Gastroesophageal sphincter (tissue), 4 donors: Measurements from ENCODE around the gene KCNMA1. TPM values are rescaled to one million over a fixed set of nuclear protein-coding genes. Genes with fewer than 3 reads are reported as not detected.

ENCODE experiments used
- ATAC-seq: fragments of 150-250 bp; one replicate; pipeline ENCODE4 v1.9.1; 2016; ENCODE audit warnings: mild to moderate bottlenecking, moderate library complexity
- H3K27ac ChIP-seq, 4 donors: fragments of 200-600 bp; sonication (generic) in 3 of 4; 1 replicate in 3 of 4; 2 replicates in 1 of 4; pipeline ENCODE4 v1.5.1; 2016 to 2019
- H3K27me3 ChIP-seq: fragments of 200-600 bp; sonication (generic); one replicate; pipeline ENCODE4 v1.5.1; 2019
- H3K36me3 ChIP-seq, 2 donors: fragments of 200-600 bp; sonication (generic); one replicate each; pipeline ENCODE4 v1.5.1; 2019; ENCODE audit warnings: control low read depth in 1 of 2
- H3K4me1 ChIP-seq, 3 donors: fragments of 200-600 bp; sonication (generic); 1 replicate in 2 of 3; 2 replicates in 1 of 3; pipeline ENCODE4 v1.5.1; 2016 to 2019; ENCODE audit warnings: control low read depth in 2 of 3
- H3K4me3 ChIP-seq, 2 donors: fragments of 200-600 bp; sonication (generic); one replicate each; pipeline ENCODE4 v1.5.1; 2019; ENCODE audit warnings: mild to moderate bottlenecking in 1 of 2, moderate library complexity in 1 of 2
- H3K9me3 ChIP-seq, 3 donors: fragments of 200-600 bp; sonication (generic); one replicate each; pipeline ENCODE4 v1.5.1; 2017 to 2019; ENCODE audit warnings: control low read depth in 2 of 3
- EP300 ChIP-seq: sonication (generic); formaldehyde crosslinking; IDR thresholded peaks from one replicate; pipeline ENCODE4 v1.6.1; 2017; ENCODE audit warnings: antibody characterized with exemption, mild to moderate bottlenecking
- POLR2A ChIP-seq, 2 donors: fragments of 450-650 bp; IDR thresholded peaks; one replicate each; pipeline ENCODE4 v1.6.1; 2017; ENCODE audit warnings: antibody characterized with exemption in 2 of 2, mild to moderate bottlenecking in 2 of 2, moderate library complexity in 1 of 2
- POLR2AphosphoS5 ChIP-seq: sonication (generic); formaldehyde crosslinking; IDR thresholded peaks from one replicate; pipeline ENCODE4 v1.6.1; 2017; ENCODE audit warnings: antibody characterized with exemption
- WGBS, 2 donors: methylation state at CpG; one replicate each; pipeline ENCODE4 v1.1.5; 2018; ENCODE audit warnings: low coverage in 1 of 2; 5-methylcytosine and 5-hydroxymethylcytosine counted together
- total RNA-seq, 4 donors: library from RNA; depleted of rRNA; stranded (reverse); fragments of >200 nt; gene quantifications; one replicate each; pipeline ENCODE4 v1.1.0, GENCODE V29; 2016
- TF ChIP-seq, protein P1 (sequence below), 4 experiments: fragments of 200-600 bp in 2 of 4; fragments of 450-650 bp in 2 of 4; sonication (generic) in 1 of 4; IDR thresholded peaks; one replicate each; pipeline ENCODE4 v1.5.1; 2017 to 2019; ENCODE audit warnings: antibody characterized with exemption in 4 of 4, mild to moderate bottlenecking in 2 of 4, moderate library complexity in 2 of 4

The KCNMA1 gene
- total RNA-seq, 4 donors from 2014 or later, result 168 to 389 (median 323) TPM

DNA sequence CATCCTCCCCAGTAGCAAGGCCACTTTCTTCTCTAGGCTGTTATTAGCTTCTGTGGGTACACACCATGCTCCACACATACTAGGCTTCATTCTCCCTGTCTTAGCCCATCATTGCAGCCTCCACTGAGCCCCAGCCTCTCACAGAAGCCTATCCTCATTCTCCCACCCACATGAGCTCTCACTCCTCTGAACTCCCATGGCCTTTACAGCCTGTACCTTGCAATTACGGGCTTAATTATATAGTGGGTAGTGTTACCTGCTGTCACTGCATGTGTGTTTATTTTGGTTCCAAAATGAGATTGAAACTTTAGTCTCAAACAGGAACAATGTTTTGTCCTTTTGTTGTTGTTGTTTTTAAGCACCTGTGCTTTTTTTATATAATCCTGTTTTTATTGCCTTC, 460.0 kb downstream of the KCNMA1 start:
- WGBS, 2 donors, result 86 to 89% methylated on average over 1 of the region's 1 CpG
- no peak for ATAC-seq
- TF ChIP-seq EP300 (no peak), POLR2AphosphoS5 (no peak), POLR2A (IDR thresholded peaks at IDR 0.05) (no peak)
- TF ChIP-seq, protein P1, sequence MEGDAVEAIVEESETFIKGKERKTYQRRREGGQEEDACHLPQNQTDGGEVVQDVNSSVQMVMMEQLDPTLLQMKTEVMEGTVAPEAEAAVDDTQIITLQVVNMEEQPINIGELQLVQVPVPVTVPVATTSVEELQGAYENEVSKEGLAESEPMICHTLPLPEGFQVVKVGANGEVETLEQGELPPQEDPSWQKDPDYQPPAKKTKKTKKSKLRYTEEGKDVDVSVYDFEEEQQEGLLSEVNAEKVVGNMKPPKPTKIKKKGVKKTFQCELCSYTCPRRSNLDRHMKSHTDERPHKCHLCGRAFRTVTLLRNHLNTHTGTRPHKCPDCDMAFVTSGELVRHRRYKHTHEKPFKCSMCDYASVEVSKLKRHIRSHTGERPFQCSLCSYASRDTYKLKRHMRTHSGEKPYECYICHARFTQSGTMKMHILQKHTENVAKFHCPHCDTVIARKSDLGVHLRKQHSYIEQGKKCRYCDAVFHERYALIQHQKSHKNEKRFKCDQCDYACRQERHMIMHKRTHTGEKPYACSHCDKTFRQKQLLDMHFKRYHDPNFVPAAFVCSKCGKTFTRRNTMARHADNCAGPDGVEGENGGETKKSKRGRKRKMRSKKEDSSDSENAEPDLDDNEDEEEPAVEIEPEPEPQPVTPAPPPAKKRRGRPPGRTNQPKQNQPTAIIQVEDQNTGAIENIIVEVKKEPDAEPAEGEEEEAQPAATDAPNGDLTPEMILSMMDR (IDR thresholded peaks at IDR 0.05), result no peak
- Histone ChIP-seq H3K4me1 (peaks cover 0 to 84% (median 5%) of the 10 kb centered on the region in 3 donors), H3K9me3 (no peaks in the 10 kb centered on the region), H3K27me3 (no peaks in the 10 kb centered on the region), H3K4me3 (no peak overlapping the region), H3K36me3 (no peaks in the 10 kb centered on the region), H3K27ac (peak overlapping the region in 2 of 4 donors; percentile 71 to 73)

DNA sequence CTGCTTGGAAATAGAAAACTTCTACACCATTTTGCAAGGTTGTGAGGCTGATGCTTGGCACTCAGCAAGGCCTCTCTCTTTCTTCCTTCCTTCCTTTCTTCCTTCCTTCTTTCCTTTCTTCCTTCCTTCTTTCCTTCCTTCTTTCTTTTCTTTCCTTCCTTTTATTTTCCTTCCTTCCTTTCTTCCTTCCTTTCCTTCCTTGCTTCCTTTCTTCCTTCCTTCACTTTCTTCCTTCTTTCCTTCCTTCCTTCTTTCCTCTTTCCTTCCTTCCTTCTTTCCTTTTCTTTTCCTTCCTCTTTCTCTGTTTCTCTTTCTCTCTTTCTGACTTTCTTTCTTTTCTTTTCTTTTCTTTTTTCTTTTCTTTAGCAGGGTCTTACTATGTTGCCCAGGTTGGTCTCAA, 460.4 kb downstream of the KCNMA1 start:
- H3K27ac ChIP-seq, result peak overlapping the region in 3 of 4 donors; percentile 42 to 73 (median 71)
- peaks cover 0 to 84% (median 4%) of the 10 kb centered on the region in 3 donors for H3K4me1 ChIP-seq
- H3K36me3 ChIP-seq, result no peaks in the 10 kb centered on the region
- TF ChIP-seq POLR2A (IDR thresholded peaks at IDR 0.05), result no peak
- no peak overlapping the region for H3K4me3 ChIP-seq
- ATAC-seq, result no peak
- H3K27me3 ChIP-seq, result no peaks in the 10 kb centered on the region
- H3K9me3 ChIP-seq, result no peaks in the 10 kb centered on the region

DNA sequence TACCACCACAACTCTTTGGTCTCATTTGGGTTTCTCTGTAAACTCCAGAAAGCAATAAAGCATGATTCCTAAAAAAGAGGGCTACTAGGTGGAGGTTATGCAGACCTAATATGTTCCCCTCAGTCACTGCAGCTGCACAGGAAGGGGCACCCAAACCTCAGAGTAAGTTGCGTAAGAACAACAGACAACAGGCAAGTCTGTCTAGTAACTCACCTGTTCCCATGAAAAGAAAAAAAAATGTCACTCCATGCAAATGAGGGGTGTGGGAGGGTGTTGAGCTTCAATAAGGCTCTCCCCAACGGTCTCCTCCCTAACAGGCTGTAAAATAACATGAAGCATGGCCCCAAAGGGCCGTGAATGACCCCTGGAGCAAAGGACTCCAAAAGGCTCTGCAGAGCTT, 461.4 kb downstream of the KCNMA1 start:
- Histone ChIP-seq H3K9me3 (no peaks in the 10 kb centered on the region), H3K4me3 (no peak overlapping the region), H3K27me3 (no peaks in the 10 kb centered on the region), H3K4me1 (peaks cover 0 to 84% (median 4%) of the 10 kb centered on the region in 3 donors), H3K27ac (peak overlapping the region in 3 of 4 donors; percentile 69 to 73 (median 71)), H3K36me3 (no peaks in the 10 kb centered on the region)
- ATAC-seq, result no peak
- 75 to 80% methylated on average over 3 of the region's 3 CpGs for WGBS, 2 donors
- TF ChIP-seq POLR2AphosphoS5 (no peak), POLR2A (IDR thresholded peaks at IDR 0.05) (no peak)
- TF ChIP-seq, protein P1 (IDR thresholded peaks at IDR 0.05), result no peak

DNA sequence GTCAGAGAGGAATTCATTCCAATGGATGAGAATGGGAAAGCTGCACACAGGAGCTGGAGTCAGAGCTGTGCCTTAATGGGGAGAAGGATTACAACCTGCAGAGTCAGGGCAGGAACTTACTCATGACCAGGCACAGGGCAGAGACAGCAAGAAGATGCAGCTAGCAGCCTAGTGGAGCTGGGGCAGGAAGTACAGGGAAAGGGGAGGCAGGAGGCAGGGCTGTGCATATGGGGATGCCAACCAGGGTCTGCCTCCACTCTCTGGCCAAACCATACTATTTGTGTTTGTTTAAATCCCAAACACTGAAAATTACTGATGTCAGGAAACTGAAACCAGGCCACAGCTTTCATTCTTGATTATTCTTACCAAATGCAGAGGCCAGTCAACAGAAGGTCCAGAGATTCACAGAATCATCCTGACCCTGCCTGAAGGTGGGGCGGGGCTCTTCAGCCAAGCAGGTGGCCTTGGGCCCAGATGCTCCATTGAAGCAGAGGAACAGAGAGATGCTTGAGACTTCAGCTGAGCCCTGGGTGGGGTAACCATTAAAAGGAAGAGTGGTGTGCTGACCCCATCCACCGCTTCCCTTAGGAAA, 461.9 kb downstream of the KCNMA1 start:
- H3K27ac ChIP-seq, result peak overlapping the region in 3 of 4 donors; percentile 69 to 73 (median 71)
- 94% methylated on average over 2 of the region's 2 CpGs; no CpG with 5 or more reads in 1 of the 2 donors for WGBS, 2 donors
- H3K4me1 ChIP-seq, result peaks cover 0 to 84% (median 4%) of the 10 kb centered on the region in 3 donors
- H3K4me3 ChIP-seq, result no peak overlapping the region
- TF ChIP-seq POLR2AphosphoS5 (no peak), EP300 (no peak), POLR2A (IDR thresholded peaks at IDR 0.05) (no peak)
- TF ChIP-seq, protein P1 (IDR thresholded peaks at IDR 0.05), result no peak
- no peaks in the 10 kb centered on the region for H3K9me3 ChIP-seq
- no peaks in the 10 kb centered on the region for H3K27me3 ChIP-seq
- ATAC-seq, result no peak
- H3K36me3 ChIP-seq, result no peaks in the 10 kb centered on the region

DNA sequence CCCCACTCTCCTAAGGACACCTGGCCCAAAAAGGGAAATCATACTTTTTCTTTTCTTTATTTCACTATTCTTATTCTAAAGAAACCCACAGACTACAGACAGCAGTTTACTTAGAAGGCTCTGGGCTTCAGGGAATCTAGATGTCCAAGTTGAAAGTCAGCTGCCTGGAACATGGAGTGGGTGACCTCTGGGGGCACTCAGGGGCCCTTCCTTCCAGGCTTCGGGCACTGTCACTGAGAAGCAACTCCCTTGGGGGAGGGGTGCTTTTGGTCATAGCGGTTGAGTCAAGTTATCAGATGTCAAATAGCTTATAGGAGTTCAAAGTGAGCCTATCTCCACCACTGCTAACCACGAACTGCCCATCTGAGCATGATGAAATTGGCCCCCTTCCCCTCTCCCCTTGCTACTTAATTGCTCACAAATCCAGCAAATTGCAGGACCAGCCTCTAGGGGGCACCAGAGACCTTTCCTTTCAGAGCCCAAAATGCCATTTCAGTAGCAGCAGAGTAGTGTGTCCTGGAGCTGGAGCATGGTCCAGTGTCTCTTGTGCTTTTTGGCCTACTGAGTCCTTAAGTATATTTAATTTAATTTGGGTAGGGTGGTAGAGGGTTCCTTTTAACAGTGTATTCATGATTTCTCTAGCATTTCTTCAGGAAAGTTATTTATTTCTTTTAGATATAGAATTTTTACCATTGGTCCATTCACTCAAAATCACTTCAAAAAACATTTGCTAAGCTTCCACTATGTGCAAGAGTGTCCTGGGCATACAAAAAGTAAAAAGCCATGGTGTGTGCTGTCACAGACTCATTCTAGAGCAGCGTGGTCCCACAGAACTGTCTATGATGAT, 463.8 kb downstream of the KCNMA1 start:
- Histone ChIP-seq H3K4me3 (no peak overlapping the region), H3K9me3 (no peaks in the 10 kb centered on the region), H3K27me3 (no peaks in the 10 kb centered on the region), H3K36me3 (no peaks in the 10 kb centered on the region), H3K4me1 (peaks cover 0 to 66% (median 4%) of the 10 kb centered on the region in 3 donors), H3K27ac (peak overlapping the region in 3 of 4 donors; percentile 69 to 73 (median 71))
- peak; percentile 80 for ATAC-seq
- WGBS, 2 donors, result 17 to 29% methylated on average over 3 to 4 of the region's 4 CpGs
- TF ChIP-seq POLR2A (IDR thresholded peaks at IDR 0.05), result no peak
- TF ChIP-seq POLR2AphosphoS5, result peak; percentile 25
- TF ChIP-seq, protein P1 (IDR thresholded peaks at IDR 0.05), result peak; percentile 89 to 95 (median 94)
